ENCODE results near the gene SRC. TPM values are rescaled to one million over a fixed set of nuclear protein-coding genes. Genes with fewer than 3 reads are reported as not detected.

SRC gene
- total RNA-seq, 1 donor from 2014 or later, result 72.7 TPM

DNA sequence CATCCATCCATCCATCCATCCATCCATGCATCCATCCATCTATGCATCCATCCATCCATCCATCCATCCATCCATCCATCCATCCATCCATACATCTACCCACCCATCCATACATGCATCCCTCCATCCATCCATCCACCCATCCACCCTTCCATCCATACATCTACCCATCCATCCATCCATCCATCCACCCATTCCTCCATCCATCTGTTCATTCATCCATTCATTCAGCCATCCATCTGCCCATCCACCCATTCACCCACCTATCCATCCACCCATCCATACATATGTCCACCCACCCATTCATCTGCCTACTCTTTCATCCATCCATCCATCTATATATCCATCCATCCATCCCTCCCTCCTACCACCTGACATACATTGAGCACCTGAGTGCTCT, 104.4 kb downstream of the SRC start:
- ChIA-PET POLR2A (no interaction called here), CTCF (no interaction called here)
- H3K9me3 Mint-ChIP-seq, result peaks cover 8% of the 10 kb centered on the region
- ATAC-seq (ENCODE audit: low read depth) (no peak), DNase-seq (no peak)
- TF ChIP-seq CTCF (IDR thresholded peaks at IDR 0.05), result no peak
- H3K27me3 Mint-ChIP-seq, result peaks cover 13% of the 10 kb centered on the region
- intact Hi-C loops (cut with micrococcal nuclease), result no loop called here
- H3K4me1 Mint-ChIP-seq, result no peaks in the 10 kb centered on the region
- H3K36me3 Mint-ChIP-seq (ENCODE audit: low read depth), result no peaks in the 10 kb centered on the region
- H3K4me3 Mint-ChIP-seq, result no peak overlapping the region
- no peak overlapping the region for H3K27ac Mint-ChIP-seq

GRCh38 chr20:37451616-37452015, 105.7 kb downstream of the SRC start:
- CTCF ChIA-PET, result no interaction called here
- Mint-ChIP-seq H3K9me3 (peaks cover 8% of the 10 kb centered on the region), H3K4me1 (no peaks in the 10 kb centered on the region), H3K4me3 (no peak overlapping the region), H3K27ac (no peak overlapping the region), H3K27me3 (peaks cover 13% of the 10 kb centered on the region), H3K36me3 (ENCODE audit: low read depth) (no peaks in the 10 kb centered on the region)
- ATAC-seq (ENCODE audit: low read depth) (no peak), DNase-seq (no peak)
- POLR2A ChIA-PET, result no interaction called here
- intact Hi-C loops (cut with micrococcal nuclease), result no loop called here
- no peak for TF ChIP-seq CTCF (IDR thresholded peaks at IDR 0.05)

- H3K27me3 Mint-ChIP-seq, result peaks cover 13% of the 10 kb centered on the region
- no peaks in the 10 kb centered on the region for H3K4me1 Mint-ChIP-seq
- no peak for TF ChIP-seq CTCF (IDR thresholded peaks at IDR 0.05)
- intact Hi-C loops (cut with micrococcal nuclease), result no loop called here
- no peak overlapping the region for H3K4me3 Mint-ChIP-seq
- H3K27ac Mint-ChIP-seq, result no peak overlapping the region
- H3K36me3 Mint-ChIP-seq (ENCODE audit: low read depth), result peaks cover 3% of the 10 kb centered on the region
- ChIA-PET POLR2A (no interaction called here), CTCF (no interaction called here)
- ATAC-seq (ENCODE audit: low read depth) (no peak), DNase-seq (no peak)
- H3K9me3 Mint-ChIP-seq, result peaks cover 13% of the 10 kb centered on the region
These were observed 106.3 kb downstream of the SRC start for GRCh38 chr20:37452236-37452635.

DNA sequence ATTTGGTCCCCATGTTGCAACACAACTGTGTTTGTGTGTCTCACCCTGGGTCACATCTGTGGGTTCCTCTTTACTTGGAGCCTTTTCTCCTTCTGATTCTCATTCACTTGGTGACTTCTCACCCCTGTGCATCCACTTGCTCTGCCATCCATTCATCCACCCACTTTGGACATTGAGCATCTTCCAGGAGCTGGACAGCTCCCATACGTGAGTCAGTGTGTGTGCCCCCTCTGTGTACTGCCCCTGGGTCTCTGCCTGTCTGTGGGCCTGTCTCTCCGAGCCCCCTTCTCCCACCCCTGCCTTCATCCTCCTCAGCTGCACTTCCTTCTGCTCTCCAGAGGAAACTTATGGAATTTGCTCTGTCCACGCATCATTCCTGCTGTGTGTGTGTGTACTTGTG, 107.3 kb downstream of the SRC start:
- ChIA-PET POLR2A (no interaction called here), CTCF (no interaction called here)
- Mint-ChIP-seq H3K4me3 (no peak overlapping the region), H3K27me3 (peaks cover 13% of the 10 kb centered on the region), H3K27ac (no peak overlapping the region), H3K4me1 (no peaks in the 10 kb centered on the region), H3K9me3 (peaks cover 13% of the 10 kb centered on the region), H3K36me3 (ENCODE audit: low read depth) (peaks cover 3% of the 10 kb centered on the region)
- no peak for ATAC-seq (ENCODE audit: low read depth)
- no peak for TF ChIP-seq CTCF (IDR thresholded peaks at IDR 0.05)
- DNase-seq, result no peak
- intact Hi-C loops (cut with micrococcal nuclease), result no loop called here

DNA sequence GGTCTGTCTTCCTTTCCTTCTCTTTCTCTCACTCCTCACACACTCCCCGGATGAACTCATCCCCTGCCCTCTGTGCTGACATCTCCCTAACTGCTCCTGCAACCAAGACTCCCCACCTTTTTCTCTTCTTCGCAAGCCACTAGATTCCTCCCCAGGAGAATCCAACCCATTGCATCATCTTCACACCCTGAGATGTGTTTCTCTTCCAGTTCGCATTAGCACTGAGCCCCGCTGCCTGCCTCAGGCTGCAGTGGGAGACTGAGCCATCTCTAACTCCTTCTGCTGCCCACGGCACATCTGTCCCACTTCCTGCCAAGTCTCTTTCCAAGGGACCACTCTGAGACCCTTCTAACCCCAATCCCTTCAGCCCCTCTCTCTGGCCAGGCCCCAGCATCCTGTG, 107.9 kb downstream of the SRC start:
- no peak for DNase-seq
- intact Hi-C loops (cut with micrococcal nuclease), result no loop called here
- Mint-ChIP-seq H3K27ac (no peak overlapping the region), H3K4me1 (no peaks in the 10 kb centered on the region), H3K4me3 (no peak overlapping the region), H3K9me3 (peaks cover 17% of the 10 kb centered on the region), H3K36me3 (ENCODE audit: low read depth) (peaks cover 3% of the 10 kb centered on the region), H3K27me3 (peaks cover 13% of the 10 kb centered on the region)
- no peak for TF ChIP-seq CTCF (IDR thresholded peaks at IDR 0.05)
- POLR2A ChIA-PET, result no interaction called here
- ATAC-seq (ENCODE audit: low read depth), result no peak
- CTCF ChIA-PET, result no interaction called here
